HG03095 (cell line): ENCODE results near the gene TPST2.
A peak's percentile ranks its signal among the peaks of the same experiment; 100 is the strongest.

Experiments
- ATAC-seq: cut with Tn5 transposase; IDR thresholded peaks from one replicate; pipeline ENCODE4 v1.9.1; 2021; ENCODE audit warnings: moderate library complexity; ENCODE audit not compliant: unreplicated experiment

The TPST2 gene

GRCh38 chr22:26581026-26581425, 8.9 kb downstream of the TPST2 start:
- no peak for ATAC-seq

DNA sequence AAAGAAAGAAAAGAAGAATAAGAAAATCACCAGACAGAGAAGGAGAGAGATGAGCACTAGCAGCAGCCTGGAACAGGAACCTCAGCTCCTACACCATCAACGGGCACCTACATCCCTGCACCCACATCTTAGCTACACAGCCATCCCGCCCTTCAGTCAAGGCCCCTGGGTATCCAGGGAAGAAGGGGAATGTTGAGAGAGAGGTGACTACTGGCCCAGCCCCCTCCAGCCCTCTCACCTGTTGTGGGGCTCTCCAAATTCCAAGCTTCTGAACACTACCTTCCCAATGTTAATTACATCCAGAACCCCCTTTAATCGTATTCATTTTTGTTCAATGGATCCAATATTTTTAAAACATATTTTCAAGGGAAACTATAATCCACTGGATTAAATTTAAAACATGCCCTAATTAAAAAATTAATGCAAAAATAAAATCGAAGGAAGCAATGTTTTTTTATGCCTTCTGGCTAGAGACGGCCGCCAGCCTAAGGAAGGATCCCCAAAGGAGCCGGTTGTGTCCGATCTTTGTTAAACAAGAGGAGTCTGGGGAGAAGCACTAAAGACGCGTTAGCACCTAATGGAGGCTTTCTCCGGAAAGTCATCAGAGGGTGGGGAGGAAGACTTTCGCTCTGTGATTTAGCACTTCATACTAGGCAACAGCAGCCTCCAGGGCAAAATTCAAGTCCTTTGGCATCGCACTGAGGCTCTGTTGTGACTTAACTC, 9.5 kb downstream of the TPST2 start:
- no peak for ATAC-seq

DNA sequence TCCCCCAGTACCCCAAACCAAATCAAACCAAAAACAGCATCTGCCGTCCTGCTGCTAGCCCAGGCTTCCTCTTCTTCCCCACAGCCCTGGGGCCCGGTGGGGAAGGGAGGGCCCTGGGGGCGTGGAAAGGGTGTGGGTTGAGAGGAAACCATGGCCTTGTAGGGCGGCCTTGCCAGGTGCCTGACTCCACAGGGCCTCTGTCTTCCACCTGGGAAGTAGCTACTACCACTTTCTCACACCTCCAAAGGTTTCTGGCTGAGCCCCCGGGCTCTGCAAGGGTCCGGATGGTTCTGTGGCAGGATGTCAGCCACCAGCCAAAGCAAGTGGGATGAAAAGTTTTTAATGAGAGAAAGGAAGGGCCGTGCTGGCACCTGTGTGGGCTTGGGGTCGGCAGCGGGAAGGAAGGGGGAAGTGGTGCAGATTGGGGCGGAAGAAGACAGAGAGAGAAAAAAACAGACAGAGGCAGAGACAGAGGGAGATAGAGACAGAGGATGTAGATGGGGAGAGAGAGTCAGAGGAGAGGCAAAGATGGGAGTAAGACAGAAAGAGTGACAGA, 10.5 kb downstream of the TPST2 start:
- peak; percentile 66 for ATAC-seq

GRCh38 chr22:26577081-26577480, 12.9 kb downstream of the TPST2 start:
- no peak for ATAC-seq

DNA sequence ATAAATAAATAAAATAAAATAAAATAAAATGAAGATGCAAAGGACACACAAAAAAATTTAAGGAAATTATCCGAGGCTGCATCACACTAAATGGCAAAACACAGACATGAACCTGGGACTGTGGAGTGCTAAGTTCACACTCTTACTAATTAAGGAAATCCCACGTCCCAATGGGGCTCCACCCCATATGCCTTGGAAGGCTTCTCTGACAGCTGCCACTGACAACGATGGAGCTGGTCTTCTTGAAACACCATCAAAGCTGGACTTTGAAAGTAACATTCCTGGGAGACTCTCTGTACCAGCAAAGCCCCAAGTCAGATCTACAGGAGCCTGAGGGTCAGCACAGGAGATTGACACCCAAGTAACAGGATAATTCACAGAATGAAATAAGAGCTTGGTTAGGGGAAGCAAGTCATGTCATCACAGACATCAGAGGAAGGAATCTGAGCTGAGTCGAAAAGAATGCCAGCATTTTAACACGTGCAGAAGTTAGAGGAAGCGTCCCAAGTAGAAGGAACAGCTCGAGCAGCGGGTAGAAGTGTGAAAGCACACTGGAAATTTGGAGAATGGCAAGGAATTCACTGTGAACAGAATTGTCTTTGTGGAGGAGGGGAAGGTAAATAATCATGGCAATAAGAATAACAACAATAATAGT, 13.8 kb downstream of the TPST2 start:
- ATAC-seq, result no peak

DNA sequence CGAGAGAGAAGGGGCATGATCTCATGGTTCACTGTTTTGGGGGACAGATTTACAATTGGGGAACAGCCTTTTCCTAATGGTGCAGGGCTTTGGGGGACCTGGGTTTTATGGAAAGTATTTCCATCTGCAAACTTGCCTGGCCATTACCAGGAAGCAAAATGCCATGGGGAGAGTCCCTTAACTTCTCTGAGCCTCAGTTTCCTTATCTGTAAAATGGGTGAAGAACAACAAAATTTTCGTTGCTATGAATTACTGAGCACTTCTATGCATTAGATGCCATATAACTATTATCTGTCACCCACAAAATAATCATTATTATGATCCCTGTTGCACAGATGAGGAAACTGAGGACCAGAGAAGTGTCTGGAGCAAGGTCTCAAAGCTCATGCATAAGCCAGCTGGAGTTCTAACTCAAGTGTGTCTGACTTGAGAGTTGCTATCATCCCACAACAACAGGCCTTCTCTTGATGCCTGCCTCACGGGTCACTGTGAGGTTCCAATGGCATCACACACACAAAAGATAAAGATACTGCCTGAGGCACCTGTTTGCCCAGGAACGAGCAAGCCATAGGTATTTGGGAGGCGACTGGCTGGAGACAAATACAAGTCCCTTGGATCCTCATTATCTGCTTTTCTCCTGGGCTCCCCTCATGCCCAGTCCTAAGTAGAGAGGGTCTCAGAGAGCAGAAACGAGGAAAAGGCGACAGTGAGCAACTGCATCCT, 15.8 kb downstream of the TPST2 start:
- no peak for ATAC-seq

GRCh38 chr22:26573026-26573662, 16.8 kb downstream of the TPST2 start:
- no peak for ATAC-seq

GRCh38 chr22:26570864-26571525, 18.9 kb downstream of the TPST2 start:
- ATAC-seq, result no peak

DNA sequence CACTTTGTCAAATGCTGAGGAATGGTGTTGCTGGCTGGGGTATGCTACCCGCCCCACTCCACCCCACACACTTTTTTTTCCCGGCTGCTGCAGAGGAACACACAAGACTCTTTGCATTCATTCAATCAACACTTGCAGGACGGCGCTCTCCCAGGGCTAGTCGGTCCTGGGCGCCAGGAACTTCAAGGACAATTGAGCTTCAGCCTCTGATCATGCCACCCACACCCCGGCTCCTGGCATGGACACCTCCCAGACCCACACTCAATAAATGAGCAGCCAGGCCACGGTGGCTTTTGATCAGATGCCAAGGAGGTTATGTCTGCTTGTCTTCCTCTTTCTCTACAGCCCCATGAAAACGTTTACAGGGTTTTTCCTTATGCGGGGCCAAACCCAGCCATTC, 19.8 kb downstream of the TPST2 start:
- ATAC-seq, result no peak

DNA sequence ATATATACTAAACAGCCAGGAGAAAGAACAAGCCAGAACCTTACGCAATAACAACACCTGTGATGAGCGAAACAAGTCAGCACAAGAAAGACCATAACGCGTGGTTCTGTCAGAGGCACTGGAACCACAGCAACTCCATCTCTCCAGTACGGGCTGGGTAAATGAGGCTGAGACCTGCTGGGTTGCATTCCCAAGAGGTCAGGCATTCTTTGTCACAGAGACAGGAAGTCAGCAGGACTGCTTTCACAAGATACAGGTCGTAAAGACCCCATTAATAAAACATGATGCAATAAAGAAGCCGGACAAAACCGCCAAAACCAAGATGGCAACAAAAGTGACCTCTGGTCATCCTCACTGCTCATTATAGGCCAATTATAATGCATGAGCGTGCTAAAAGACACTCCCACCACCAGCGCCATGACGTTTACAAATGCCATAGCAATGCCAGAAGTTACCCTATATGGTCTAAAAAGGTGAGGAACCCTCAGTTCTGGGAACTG, 21.7 kb downstream of the TPST2 start:
- ATAC-seq, result no peak

DNA sequence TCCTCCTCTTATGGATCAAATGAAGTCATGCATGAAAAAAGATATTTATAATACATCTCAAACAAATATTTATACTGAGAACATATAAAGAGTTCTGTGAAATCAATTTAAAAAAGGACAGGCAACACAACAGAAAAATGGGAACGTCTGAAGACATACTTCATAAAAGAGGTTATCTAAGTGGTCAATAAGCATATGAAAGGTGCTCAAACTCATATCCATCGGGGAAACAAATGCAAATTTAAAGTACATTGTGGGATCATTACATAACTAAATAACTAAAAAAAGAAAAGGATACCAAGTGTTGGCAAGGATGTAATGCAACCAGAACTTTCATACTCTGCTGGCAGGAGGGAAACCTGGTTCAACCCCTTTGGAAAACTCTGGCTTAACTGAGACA, 22.3 kb downstream of the TPST2 start:
- ATAC-seq, result no peak

- ATAC-seq, result no peak
Observed at GRCh38 chr22:26566994-26567393, 22.9 kb downstream of the TPST2 start.

GRCh38 chr22:26565889-26566288, 24.0 kb downstream of the TPST2 start:
- no peak for ATAC-seq

GRCh38 chr22:26565181-26565580, 24.8 kb downstream of the TPST2 start:
- ATAC-seq, result no peak

DNA sequence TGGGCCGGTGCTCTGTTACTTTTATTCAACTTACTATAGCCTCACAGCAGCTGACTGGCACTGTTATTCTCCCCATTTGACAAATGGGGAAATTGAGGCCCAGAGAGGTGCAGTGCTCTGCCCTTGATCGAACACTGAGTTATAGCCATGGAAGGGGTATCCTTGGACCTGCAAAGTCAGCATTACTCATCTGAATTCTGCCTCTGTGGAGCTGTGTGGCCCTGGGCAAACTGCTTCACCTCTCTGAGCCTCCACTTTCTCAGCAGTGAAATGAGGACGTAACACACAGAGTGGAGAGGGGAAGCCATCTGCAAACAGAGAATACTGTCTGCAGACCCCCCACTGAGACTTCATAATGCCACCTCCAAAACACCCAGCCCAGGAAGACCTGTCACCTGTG, 25.3 kb downstream of the TPST2 start:
- no peak for ATAC-seq

GRCh38 chr22:26564181-26564580, 25.8 kb downstream of the TPST2 start:
- ATAC-seq, result no peak

DNA sequence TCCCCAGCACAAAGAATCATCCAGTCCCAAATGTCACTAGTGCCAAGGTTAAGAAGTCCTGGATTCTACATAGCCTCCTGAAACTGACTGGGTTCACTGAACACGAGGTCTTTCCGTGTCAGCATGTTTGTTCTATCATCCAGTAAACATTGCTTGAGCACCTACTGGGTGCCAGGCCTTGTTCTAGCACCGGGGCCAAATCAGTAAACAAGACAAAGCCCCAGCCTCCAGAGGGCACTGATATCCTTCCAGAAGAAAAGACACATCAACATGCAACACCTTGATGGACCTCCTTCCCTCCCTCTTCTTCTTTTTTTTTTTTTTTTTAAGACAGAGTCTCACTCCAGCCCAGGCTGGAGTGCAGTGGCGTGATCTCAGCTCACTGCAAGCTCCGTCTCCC, 26.9 kb downstream of the TPST2 start:
- no peak for ATAC-seq

GRCh38 chr22:26561756-26562417, 28.0 kb downstream of the TPST2 start:
- no peak for ATAC-seq

DNA sequence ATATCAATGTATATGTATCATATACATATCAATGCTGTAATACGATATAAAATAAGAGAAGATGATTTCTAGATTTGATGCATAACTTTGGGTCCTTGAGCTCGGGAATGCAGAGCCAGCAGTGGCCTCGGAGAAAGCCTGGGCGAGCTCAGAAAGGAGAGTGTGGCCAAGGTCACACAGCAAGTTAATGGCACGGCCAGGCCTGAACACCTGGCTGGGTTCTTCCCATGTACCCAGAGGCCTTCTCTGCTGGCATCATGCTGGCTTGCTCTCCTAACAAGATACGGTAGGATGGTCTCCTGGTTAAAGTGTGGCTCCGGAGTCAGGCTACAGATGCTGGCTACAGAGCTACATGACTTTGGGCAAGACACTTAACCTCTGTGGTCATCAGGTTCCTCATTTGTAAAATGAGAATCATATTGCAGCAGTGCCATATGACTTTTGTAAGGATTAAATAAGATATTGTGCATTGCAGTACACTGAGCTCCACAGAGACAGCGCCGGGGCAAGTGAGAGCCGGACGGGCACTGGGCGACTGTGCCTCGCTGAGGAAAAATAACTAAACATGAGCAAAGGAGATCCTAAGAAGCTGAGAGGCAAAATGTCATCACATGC, 29.9 kb downstream of the TPST2 start:
- no peak for ATAC-seq
